Panc1 (cell line): ENCODE results near the gene TRIM49D1. TPM values are rescaled to one million over a fixed set of nuclear protein-coding genes. Genes with fewer than 3 reads are reported as not detected.
"Not testable (repeated sequence)": the region's sequence is repeated elsewhere in the genome, so short reads cannot be mapped to it uniquely, and the experiment has no call there.

Experiments
- ATAC-seq: fragments of 200-7000 bp; cut with Tn5 transposase; 2 replicates; pipeline ENCODE4 v1.9.1; 2020; ENCODE audit warnings: mild to moderate bottlenecking, moderate library complexity
- BruUV-seq: library from RNA; stranded (reverse); fragments of 400-500 nt; replicated peaks from 2 replicates; lab custom pipeline; 2021; lab: Mats Ljungman, UMichigan
- CTCF ChIA-PET: fragments of 300-600 bp; sonication (Branson Sonifier 250); formaldehyde crosslinking; loops from one replicate; lab custom pipeline; 2022; ENCODE audit warnings: antibody characterized with exemption; lab: Charles Lee
- POLR2A ChIA-PET: fragments of 300-600 bp; sonication (Branson Sonifier 250); formaldehyde crosslinking; loops from one replicate; lab custom pipeline; 2022; ENCODE audit warnings: antibody characterized with exemption; lab: Charles Lee
- DNase-seq: peaks from one replicate; pipeline ENCODE4 v3.0.0-alpha.2; 2010; ENCODE audit warnings: low read depth, low spot score
- H3K27ac ChIP-seq: 2 replicates; pipeline ENCODE4 v1.5.1; 2011; ENCODE audit warnings: mild to moderate bottlenecking, low read length, inconsistent platforms
- H3K27me3 ChIP-seq: fragments of 200-500 bp; sonication (Bioruptor generic); 2 replicates; pipeline ENCODE4 v1.6.0; 2014; ENCODE audit warnings: low read length, inconsistent platforms; ENCODE audit not compliant: control insufficient read depth, insufficient read depth
- H3K36me3 ChIP-seq: fragments of 200-500 bp; sonication (Bioruptor generic); 2 replicates; pipeline ENCODE4 v1.5.1; 2014; ENCODE audit warnings: inconsistent platforms, mild to moderate bottlenecking, low read length, moderate library complexity; ENCODE audit not compliant: control insufficient read depth, insufficient read depth
- H3K4me1 ChIP-seq: 2 replicates; pipeline ENCODE4 v1.5.1; 2011; ENCODE audit warnings: inconsistent platforms, mild to moderate bottlenecking, low read length, moderate library complexity; ENCODE audit not compliant: control insufficient read depth, insufficient read depth
- H3K4me3 ChIP-seq, 2 experiments: 2 replicates each; pipeline ENCODE4 v1.5.1; 2011 to 2012; ENCODE audit warnings: low read depth in 2 of 2, low read length in 2 of 2, mild to moderate bottlenecking in 2 of 2, inconsistent platforms in 1 of 2, moderate library complexity in 1 of 2
- H3K9me3 ChIP-seq: fragments of 200-500 bp; sonication (Bioruptor generic); 2 replicates; pipeline ENCODE4 v1.5.1; 2014; ENCODE audit warnings: low read depth, mild to moderate bottlenecking, inconsistent platforms, low read length, moderate library complexity; ENCODE audit not compliant: control insufficient read depth, insufficient read depth
- in situ Hi-C: cut with HindIII; loops from 2 replicates; pipeline ENCODE4 v1.10.0; 2016; ENCODE audit warnings: low sequenced_read_pairs, low pct_unique_long_range_greater_than_20kb
- intact Hi-C: fragments of 100-400 bp; cut with micrococcal nuclease; formaldehyde crosslinking; loops from one replicate; pipeline ENCODE4 v1.10.0; 2022; ENCODE audit not compliant: unreplicated experiment
- total RNA-seq: library from RNA; stranded (reverse); gene quantifications from one replicate; pipeline ENCODE4 v1.2.1, GENCODE V29; 2021; ENCODE audit not compliant: unreplicated experiment

The TRIM49D1 gene
- total RNA-seq, 1 experiment from 2014 or later = not detected

DNA sequence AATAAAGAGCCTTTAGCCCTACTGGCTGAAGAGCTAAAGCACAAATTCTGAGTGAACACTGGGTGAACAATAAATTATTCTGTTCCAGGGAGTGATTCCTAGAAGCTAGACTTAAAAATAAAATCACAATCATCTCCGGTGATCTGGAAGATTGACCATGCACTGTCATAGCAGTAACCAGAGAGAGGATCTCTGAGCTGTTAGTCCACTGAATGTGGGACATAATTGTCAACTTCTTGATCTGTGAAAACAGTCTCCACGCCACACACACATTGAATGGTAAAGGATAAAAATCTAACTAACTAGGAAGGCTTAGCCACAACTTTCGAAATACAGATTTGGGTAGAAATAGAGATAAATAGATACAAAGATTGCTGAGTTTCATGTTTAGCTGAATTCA lies 28.8 kb downstream of the TRIM49D1 start:
- ATAC-seq, in situ Hi-C loops, CTCF ChIA-PET: not testable (repeated sequence)

DNA sequence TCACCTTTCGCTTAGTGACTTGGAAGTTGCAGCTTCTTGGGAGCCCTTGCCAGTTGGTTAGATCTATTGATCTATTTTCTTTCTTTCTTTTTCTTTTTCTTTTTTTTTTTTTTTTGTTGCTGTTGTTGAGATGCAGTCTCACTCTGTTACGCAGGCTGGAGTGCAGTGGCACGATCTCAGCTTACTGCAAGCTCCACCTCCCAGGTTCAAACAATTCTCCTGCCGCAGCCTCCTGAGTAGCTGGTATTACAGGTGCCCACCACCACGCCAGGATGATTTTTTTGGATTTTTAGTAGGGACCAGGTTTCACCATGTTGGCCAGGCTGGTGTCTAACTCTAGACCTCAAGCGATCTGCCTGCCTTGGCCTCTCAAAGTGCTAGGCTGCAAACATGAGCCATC lies 44.5 kb downstream of the TRIM49D1 start:
- H3K36me3 ChIP-seq, CTCF ChIA-PET, BruUV-seq, DNase-seq, H3K9me3 ChIP-seq, in situ Hi-C loops, ATAC-seq, POLR2A ChIA-PET, H3K27me3 ChIP-seq, H3K4me1 ChIP-seq, H3K27ac ChIP-seq, intact Hi-C loops, H3K4me3 ChIP-seq: not testable (repeated sequence)

More for the DNA sequence above, 28.8 kb downstream of the TRIM49D1 start:
- H3K9me3 ChIP-seq, BruUV-seq, POLR2A ChIA-PET, DNase-seq, H3K27ac ChIP-seq, H3K27me3 ChIP-seq, H3K4me1 ChIP-seq, H3K36me3 ChIP-seq, H3K4me3 ChIP-seq, intact Hi-C loops: not testable (repeated sequence)

DNA sequence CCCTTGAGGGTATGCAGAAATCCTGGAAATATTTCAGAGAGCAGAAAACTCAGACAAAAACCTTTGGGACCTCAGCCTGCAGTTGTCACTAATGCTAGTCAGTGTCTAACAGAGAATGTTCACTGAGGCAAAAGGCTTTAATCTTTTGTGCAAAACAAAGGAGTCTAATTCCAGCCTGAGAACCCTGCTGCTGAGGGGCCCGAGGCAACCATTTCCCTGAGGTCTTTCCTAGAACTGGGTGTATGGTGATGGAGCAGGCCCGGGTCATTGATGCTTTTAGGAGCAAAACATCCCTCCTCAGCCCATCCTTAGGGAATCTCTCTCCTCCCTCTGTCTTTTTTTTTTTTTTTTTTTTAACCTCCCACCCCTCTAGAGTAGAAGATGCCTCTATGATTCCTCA lies 49.5 kb downstream of the TRIM49D1 start:
- H3K4me1 ChIP-seq, in situ Hi-C loops, H3K4me3 ChIP-seq, intact Hi-C loops, H3K36me3 ChIP-seq, ATAC-seq, H3K27me3 ChIP-seq, DNase-seq, BruUV-seq, H3K9me3 ChIP-seq, POLR2A ChIA-PET, CTCF ChIA-PET, H3K27ac ChIP-seq: not testable (repeated sequence)

DNA sequence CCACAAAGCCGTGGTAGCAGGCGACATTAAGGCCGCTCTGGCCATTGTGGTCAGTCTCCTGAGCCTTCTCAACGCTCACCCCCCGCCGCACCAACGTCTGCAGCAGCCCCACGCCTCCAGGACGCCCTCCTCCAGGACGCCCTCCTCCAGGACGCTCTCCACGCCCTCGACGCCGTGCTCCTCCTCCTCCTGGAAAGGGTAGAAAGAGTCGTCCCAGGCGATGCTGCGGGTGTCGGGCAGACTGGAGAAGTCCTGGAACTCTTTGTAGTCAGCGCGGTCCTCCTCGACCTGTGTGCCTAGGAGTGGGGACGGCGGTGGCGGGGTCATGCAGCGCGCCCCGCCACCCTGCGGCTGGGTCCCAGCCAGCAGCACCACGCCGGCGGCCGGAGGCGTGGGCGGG lies 56.8 kb downstream of the TRIM49D1 start:
- DNase-seq, H3K9me3 ChIP-seq, in situ Hi-C loops, POLR2A ChIA-PET, H3K4me3 ChIP-seq, intact Hi-C loops, BruUV-seq, H3K27ac ChIP-seq, H3K4me1 ChIP-seq, H3K36me3 ChIP-seq, H3K27me3 ChIP-seq, ATAC-seq, CTCF ChIA-PET: not testable (repeated sequence)

DNA sequence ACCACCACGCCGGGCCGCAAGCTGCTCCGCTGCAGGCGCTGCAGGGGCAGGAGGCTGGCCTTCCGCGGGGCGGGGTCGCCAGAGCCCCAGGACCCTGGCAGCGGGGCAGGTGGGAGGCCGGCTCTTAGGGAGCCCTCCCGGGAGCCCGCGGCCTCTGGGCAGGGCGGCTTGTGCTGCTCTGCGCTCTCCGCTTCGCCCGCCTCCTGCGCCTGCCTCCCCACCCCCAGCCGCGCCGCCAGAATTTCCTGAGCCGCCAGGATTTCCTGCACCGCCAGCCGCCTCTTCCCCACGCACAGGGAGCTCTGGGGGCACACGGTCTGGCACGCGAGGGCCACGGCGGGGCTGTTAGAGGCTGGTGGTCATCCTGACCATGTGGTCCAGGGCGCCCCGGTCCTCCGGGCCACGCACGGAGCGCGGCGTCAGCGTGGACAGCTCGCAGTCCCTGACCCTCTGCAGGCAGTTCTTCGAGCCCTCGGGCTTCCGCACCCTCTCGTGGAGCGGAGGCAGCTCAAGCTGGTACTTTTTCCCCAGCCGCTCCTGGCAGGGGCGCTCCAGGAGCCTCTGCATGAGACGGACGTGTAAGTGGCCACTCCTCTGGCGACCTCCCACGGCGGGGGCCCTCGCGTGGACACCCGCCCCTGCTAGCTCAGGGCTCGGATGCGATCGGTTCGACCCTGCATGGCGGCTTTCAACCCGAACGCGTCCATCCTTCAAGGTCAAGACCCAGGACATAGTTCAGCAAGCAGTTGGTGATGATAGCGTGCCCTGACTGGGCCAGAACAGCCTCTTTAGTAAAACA lies 57.9 kb downstream of the TRIM49D1 start:
- in situ Hi-C loops, CTCF ChIA-PET, BruUV-seq: not testable (repeated sequence)

More for the DNA sequence above, 57.9 kb downstream of the TRIM49D1 start:
- H3K27ac ChIP-seq, H3K4me1 ChIP-seq, POLR2A ChIA-PET, DNase-seq, H3K27me3 ChIP-seq, H3K9me3 ChIP-seq, H3K36me3 ChIP-seq, H3K4me3 ChIP-seq, intact Hi-C loops, ATAC-seq: not testable (repeated sequence)

Other genes starting within 250 kb of the TRIM49D1 start
- not detected for gene TRIM77, start 211.9 kb downstream of the TRIM49D1 start, total RNA-seq
- not detected for gene TRIM49, start 113.7 kb downstream of the TRIM49D1 start, total RNA-seq
- gene TRIM64B, start 43.8 kb downstream of the TRIM49D1 start, total RNA-seq = not detected
- not detected for gene TRIM49D2, start 1.8 kb upstream of the TRIM49D1 start, total RNA-seq
- gene TRIM64, start 43.8 kb upstream of the TRIM49D1 start, total RNA-seq = not detected
- gene TRIM49C, start 108.9 kb upstream of the TRIM49D1 start, total RNA-seq = not detected
- gene UBTFL1, start 163.7 kb upstream of the TRIM49D1 start, total RNA-seq = not detected
- not detected for gene NAALAD2, start 212.4 kb upstream of the TRIM49D1 start, total RNA-seq